GM12878 (cell line): ENCODE measurements around the gene MAGEB1. TPM values are rescaled to one million over a fixed set of nuclear protein-coding genes. Genes with fewer than 3 reads are reported as not detected.

Experiments
- ATAC-seq: fragments of 200-7000 bp; cut with Tn5 transposase; 3 replicates; pipeline ENCODE4 v1.9.1; 2020; ENCODE audit warnings: mild to moderate bottlenecking, moderate library complexity
- BruUV-seq: library from RNA; stranded (reverse); fragments of 400-500 nt; replicated peaks from 2 replicates; lab custom pipeline; 2021; lab: Mats Ljungman, UMichigan
- CTCF ChIA-PET: fragments of 300-600 bp; sonication (Branson Sonifier 250); formaldehyde crosslinking; extraction: SDS; loops from one replicate; lab custom pipeline; 2021; ENCODE audit warnings: inconsistent platforms; lab: Yijun Ruan, JAX
- POLR2A ChIA-PET: fragments of 350-600 bp; formaldehyde crosslinking; extraction: SDS; loops from one replicate; lab custom pipeline; 2021; ENCODE audit warnings: inconsistent platforms; lab: Charles Lee
- RAD21 ChIA-PET: fragments of 300-600 bp; sonication (Branson Sonifier 250); formaldehyde crosslinking; loops from one replicate; lab custom pipeline; 2023; ENCODE audit warnings: antibody characterized with exemption; ENCODE audit not compliant: unreplicated experiment; lab: Charles Lee
- SMC1A ChIA-PET: fragments of 300-600 bp; sonication (Branson Sonifier 250); formaldehyde crosslinking; loops from one replicate; lab custom pipeline; 2023; ENCODE audit not compliant: unreplicated experiment, uncharacterized antibody; lab: Charles Lee
- DNase-seq: peaks from one replicate; pipeline ENCODE4 v3.0.0-alpha.2; 2011; ENCODE audit warnings: low read depth, low spot score
- FAIRE-seq: peaks from 3 replicates; lab custom pipeline; 2011; peaks lifted over from hg19 to GRCh38; lab: Jason Lieb, UNC
- H2AFZ ChIP-seq: 2 replicates; pipeline ENCODE4 v1.6.0; 2011; ENCODE audit warnings: low read depth, low read length, control low read depth; ENCODE audit not compliant: control insufficient read depth
- H3K27ac ChIP-seq: 2 replicates; pipeline ENCODE4 v1.5.1; 2011; ENCODE audit warnings: control low read depth; ENCODE audit not compliant: control insufficient read depth, insufficient read depth
- H3K27me3 ChIP-seq, 2 experiments: replicated peaks in 1 of 2; 2 replicates each; pipeline versions ENCODE4 v1.6.0 to v1.6.1; 2011; ENCODE audit warnings: low read length in 1 of 2; ENCODE audit not compliant: control insufficient read depth in 2 of 2, insufficient read depth in 2 of 2
- H3K36me3 ChIP-seq, 2 experiments: 2 replicates each; pipeline ENCODE4 v1.5.1; 2011; ENCODE audit warnings: low read length in 1 of 2; ENCODE audit not compliant: control insufficient read depth in 2 of 2, insufficient read depth in 2 of 2
- H3K4me1 ChIP-seq: 2 replicates; pipeline ENCODE4 v1.6.1; 2011; ENCODE audit warnings: mild to moderate bottlenecking, low read length, moderate library complexity, mixed read lengths; ENCODE audit not compliant: control insufficient read depth, insufficient read depth
- H3K4me2 ChIP-seq: 2 replicates; pipeline ENCODE4 v1.6.0; 2011; ENCODE audit warnings: control low read depth; ENCODE audit not compliant: control insufficient read depth, insufficient read depth
- H3K4me3 ChIP-seq: fragments of 200-600 bp; sonication (generic); 2 replicates; pipeline ENCODE4 v1.5.1; 2016
- H3K79me2 ChIP-seq: 2 replicates; pipeline ENCODE4 v1.6.0; 2011; ENCODE audit warnings: low read length; ENCODE audit not compliant: control insufficient read depth, insufficient read depth
- H3K9ac ChIP-seq: 2 replicates; pipeline ENCODE4 v1.8.0; 2011; ENCODE audit warnings: low read length, control low read depth, mixed read lengths; ENCODE audit not compliant: control insufficient read depth, insufficient read depth
- H3K9me3 ChIP-seq: replicated peaks from 3 replicates; pipeline ENCODE4 v1.5.1; 2011; ENCODE audit warnings: mild to moderate bottlenecking, low read length; ENCODE audit not compliant: control insufficient read depth, insufficient read depth
- H4K20me1 ChIP-seq: 2 replicates; pipeline ENCODE4 v1.6.0; 2011; ENCODE audit not compliant: control insufficient read depth, insufficient read depth
- ATF2 ChIP-seq: IDR thresholded peaks from 2 replicates; pipeline ENCODE4 v1.6.1; 2012; ENCODE audit warnings: low read length, inconsistent platforms
- EED ChIP-seq: sonication (generic); IDR thresholded peaks from 2 replicates; pipeline ENCODE4 v1.6.1; 2016; ENCODE audit warnings: antibody characterized with exemption, low read depth
- IKZF2 ChIP-seq, 2 experiments: fragments of 450-650 bp; IDR thresholded peaks; 2 replicates each; pipeline ENCODE4 v1.6.1; 2017; ENCODE audit warnings: mild to moderate bottlenecking in 2 of 2, moderate library complexity in 2 of 2
- IRF4 ChIP-seq: IDR thresholded peaks from 2 replicates; pipeline ENCODE4 v1.6.1; 2011; ENCODE audit warnings: low read depth, low read length
- JUNB ChIP-seq: IDR thresholded peaks from 2 replicates; pipeline ENCODE4 v1.6.1; 2016; ENCODE audit warnings: antibody characterized with exemption, mild to moderate bottlenecking
- POLR2A ChIP-seq: IDR thresholded peaks from 2 replicates; pipeline ENCODE4 v1.6.1; 2011; ENCODE audit warnings: low read depth, mild to moderate bottlenecking, low read length
- RUNX3 ChIP-seq: IDR thresholded peaks from 2 replicates; pipeline ENCODE4 v1.6.1; 2012; ENCODE audit warnings: low read length, inconsistent platforms
- SIX5 ChIP-seq: IDR thresholded peaks from 2 replicates; pipeline ENCODE4 v1.6.1; 2011; ENCODE audit warnings: mild to moderate bottlenecking, low read depth, low read length, moderate library complexity; ENCODE audit not compliant: severe bottlenecking
- WGBS: methylation state at CpG from one replicate; pipeline ENCODE4 v1.1.6; 2016; ENCODE audit warnings: low lambda C conversion rate; ENCODE audit not compliant: insufficient replicate concordance, insufficient coverage; ENCODE audit errors: missing lambda C conversion rate; 5-methylcytosine and 5-hydroxymethylcytosine counted together
- in situ Hi-C: fragments of 300-500 bp; cut with MboI; formaldehyde crosslinking; loops from 9 replicates; pipeline ENCODE4 v1.14.3; 2018; ENCODE audit warnings: mixed read lengths
- intact Hi-C: fragments of 100-400 bp; cut with micrococcal nuclease; formaldehyde crosslinking; loops from one replicate; pipeline ENCODE4 v1.14.2; 2022; ENCODE audit not compliant: unreplicated experiment
- polyA plus RNA-seq, 11 experiments: library from polyadenylated mRNA; depleted of rRNA in 4 of 11; unstranded in 6 of 11; stranded (reverse) in 5 of 11; fragments of >200 nt; fragmentation: Nextera tagmentation in 4 of 11; fragmentation: Illumina TruSeq in 1 of 11; extraction: Ambion mirVana in 4 of 11; extraction: Trizol in 1 of 11; gene quantifications; 1 replicate in 1 of 11; 2 replicates in 10 of 11; pipeline versions ENCODE4 v1.2.1 to v1.2.3, GENCODE V29; 2011 to 2016; ENCODE audit warnings: inconsistent platforms in 2 of 11, missing spikeins in 2 of 11, low read depth in 1 of 11
- total RNA-seq, 4 experiments: library from RNA; depleted of rRNA in 3 of 4; stranded (reverse); fragments of >200 nt in 3 of 4; fragmentation: Illumina TruSeq in 1 of 4; extraction: Trizol in 1 of 4; gene quantifications; 2 replicates each; pipeline versions ENCODE4 v1.2.1 to v1.2.3, GENCODE V29; 2013 to 2021
- TF ChIP-seq, protein P1 (sequence below): IDR thresholded peaks from 2 replicates; pipeline ENCODE4 v1.6.1; 2011; ENCODE audit warnings: low read depth, mild to moderate bottlenecking, low read length, moderate library complexity, borderline replicate concordance; ENCODE audit errors: extremely low read depth

Gene MAGEB1
- total and polyA plus RNA-seq, 10 of the 15 experiments (the other 5 are each of a cell fraction or from before 2014, with no cell fraction given): 0.04 to 0.06 TPM; not detected in 8

- Histone ChIP-seq H3K79me2 (no peaks in the 10 kb centered on the region), H3K4me2 (no peak overlapping the region), H3K36me3 (no peaks in the 10 kb centered on the region), H3K4me3 (no peak overlapping the region), H3K27me3 (no peaks in the 10 kb centered on the region), H3K9ac (no peak overlapping the region), H3K27ac (no peak overlapping the region), H4K20me1 (no peaks in the 10 kb centered on the region), H3K4me1 (no peaks in the 10 kb centered on the region), H2AFZ (no peak overlapping the region), H3K9me3 (no peaks in the 10 kb centered on the region)
- DNase-seq: peak; percentile 8
- no TSS peak for BruUV-seq
- TF ChIP-seq EED (0 out of 2 replicates have a peak, but pooled peaks have one; percentile 25), RUNX3 (0 out of 2 replicates have a peak, but pooled peaks have one; percentile 4), SIX5 (no peak), POLR2A (no peak), IRF4 (peak; percentile 47; the same call in 1 of the 2 replicates), JUNB (peak; percentile 35; the same call in 1 of the 2 replicates), IKZF2 (IDR thresholded peaks at IDR 0.05) (peak in 1 of 2 experiments; percentile 18; a peak in 1 of 4 replicates), ATF2 (peak; percentile 16; the same call in 1 of the 2 replicates)
- TF ChIP-seq, protein P1, sequence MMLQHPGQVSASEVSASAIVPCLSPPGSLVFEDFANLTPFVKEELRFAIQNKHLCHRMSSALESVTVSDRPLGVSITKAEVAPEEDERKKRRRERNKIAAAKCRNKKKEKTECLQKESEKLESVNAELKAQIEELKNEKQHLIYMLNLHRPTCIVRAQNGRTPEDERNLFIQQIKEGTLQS: no peak
- ChIA-PET RAD21 (no interaction called here), SMC1A (no interaction called here), CTCF (no interaction called here), POLR2A (interaction anchor here (0.5 kb wide), 1 partner anchor 174 kb away, joined by 4 read pairs; no protein-coding TSS in a partner anchor)
- no peak for FAIRE-seq
- ATAC-seq: peak; percentile 81
- in situ Hi-C loops (no loop called here), intact Hi-C loops (no loop called here)
- 2% methylated on average over 4 of the region's 4 CpGs for WGBS
Measured at GRCh38 chrX:30248854-30249253, 1.9 kb downstream of the MAGEB1 start.
